OCI-LY7 (cell line): ENCODE data around the gene PLXDC1. TPM values are rescaled to one million over a fixed set of nuclear protein-coding genes. Genes with fewer than 3 reads are reported as not detected.

Source experiments
- BruUV-seq: library from RNA; stranded (reverse); fragments of 400-500 nt; replicated peaks from 2 replicates; lab custom pipeline; 2021; lab: Mats Ljungman, UMichigan
- CTCF ChIA-PET: fragments of 300-600 bp; sonication (Branson Sonifier 250); formaldehyde crosslinking; loops from one replicate; lab custom pipeline; 2022; ENCODE audit warnings: antibody characterized with exemption; ENCODE audit not compliant: unreplicated experiment; lab: Charles Lee
- POLR2A ChIA-PET: fragments of 300-600 bp; sonication (Branson Sonifier 250); formaldehyde crosslinking; loops from one replicate; lab custom pipeline; 2022; ENCODE audit warnings: antibody characterized with exemption; lab: Charles Lee
- DNase-seq: peaks from one replicate; pipeline ENCODE4 v3.0.0-alpha.2; 2015; ENCODE audit warnings: low spot score
- H2AFZ ChIP-seq: fragments of 200-600 bp; sonication (generic), shearing (Covaris generic); 2 replicates; pipeline ENCODE4 v1.6.1; 2014; ENCODE audit warnings: mild to moderate bottlenecking, antibody characterized with exemption, low read length, moderate library complexity
- H3K27ac ChIP-seq: fragments of 200-600 bp; sonication (generic); 2 replicates; pipeline ENCODE4 v1.5.1; 2014; ENCODE audit warnings: mixed run types, low read depth, mild to moderate bottlenecking, moderate library complexity, low read length, inconsistent platforms; ENCODE audit not compliant: poor library complexity, severe bottlenecking
- H3K36me3 ChIP-seq: fragments of 200-600 bp; sonication (generic); 2 replicates; pipeline ENCODE4 v1.6.1; 2014; ENCODE audit warnings: mild to moderate bottlenecking, antibody characterized with exemption, low read length, moderate library complexity, mixed read lengths; ENCODE audit not compliant: insufficient read depth
- H3K4me1 ChIP-seq: fragments of 200-600 bp; sonication (generic); 2 replicates; pipeline ENCODE4 v1.5.1; 2014; ENCODE audit warnings: mild to moderate bottlenecking, low read length; ENCODE audit not compliant: insufficient read depth, poor library complexity, severe bottlenecking
- H3K4me2 ChIP-seq: fragments of 200-600 bp; sonication (generic); 2 replicates; pipeline ENCODE4 v1.6.1; 2014; ENCODE audit warnings: mild to moderate bottlenecking, low read length
- H3K4me3 ChIP-seq: fragments of 200-600 bp; sonication (generic); 2 replicates; pipeline ENCODE4 v1.5.1; 2014; ENCODE audit warnings: mild to moderate bottlenecking, low read depth, low read length; ENCODE audit not compliant: poor library complexity, severe bottlenecking
- H3K79me2 ChIP-seq: fragments of 200-600 bp; sonication (generic); 2 replicates; pipeline ENCODE4 v1.6.1; 2016; ENCODE audit warnings: low read depth, mild to moderate bottlenecking, low read length, moderate library complexity, mixed read lengths; ENCODE audit not compliant: insufficient read depth
- H3K9me2 ChIP-seq: fragments of 200-600 bp; sonication (generic); 2 replicates; pipeline ENCODE4 v1.6.1; 2016; ENCODE audit warnings: mild to moderate bottlenecking, low read length, mixed read lengths; ENCODE audit not compliant: insufficient read depth
- H3K9me3 ChIP-seq: fragments of 200-600 bp; sonication (generic); 2 replicates; pipeline ENCODE4 v1.6.1; 2014; ENCODE audit warnings: mild to moderate bottlenecking, mixed run types, low read length, mixed read lengths
- H4K20me1 ChIP-seq: fragments of 200-600 bp; sonication (generic); 2 replicates; pipeline ENCODE4 v1.6.1; 2014; ENCODE audit warnings: mild to moderate bottlenecking, antibody characterized with exemption, low read length, moderate library complexity, mixed read lengths; ENCODE audit not compliant: insufficient read depth
- EZH2phosphoT487 ChIP-seq: fragments of 200-600 bp; sonication (generic); IDR thresholded peaks from 2 replicates; pipeline ENCODE4 v1.6.1; 2018; ENCODE audit warnings: low read depth, borderline replicate concordance, mild to moderate bottlenecking, mixed run types, antibody characterized with exemption, low read length, moderate library complexity, mixed read lengths
- intact Hi-C: fragments of 100-400 bp; cut with micrococcal nuclease; formaldehyde crosslinking; loops from one replicate; pipeline ENCODE4 v1.10.0; 2022; ENCODE audit not compliant: unreplicated experiment
- total RNA-seq, 2 experiments: library from RNA; depleted of rRNA in 1 of 2; stranded (reverse); fragments of >200 nt in 1 of 2; shearing (Covaris generic) in 1 of 2; gene quantifications; 2 replicates each; pipeline ENCODE4 v1.2.3, GENCODE V29; 2014 to 2022
- TF ChIP-seq, protein P1 (sequence below): fragments of 200-600 bp; sonication (generic); conservative IDR thresholded peaks from 2 replicates; pipeline ENCODE4 v1.5.1; 2014; ENCODE audit warnings: mild to moderate bottlenecking, antibody characterized with exemption, low read length, moderate library complexity, mixed read lengths

Gene PLXDC1
- total RNA-seq, 2 experiments from 2014 or later, result 0.13 to 0.67 TPM

DNA sequence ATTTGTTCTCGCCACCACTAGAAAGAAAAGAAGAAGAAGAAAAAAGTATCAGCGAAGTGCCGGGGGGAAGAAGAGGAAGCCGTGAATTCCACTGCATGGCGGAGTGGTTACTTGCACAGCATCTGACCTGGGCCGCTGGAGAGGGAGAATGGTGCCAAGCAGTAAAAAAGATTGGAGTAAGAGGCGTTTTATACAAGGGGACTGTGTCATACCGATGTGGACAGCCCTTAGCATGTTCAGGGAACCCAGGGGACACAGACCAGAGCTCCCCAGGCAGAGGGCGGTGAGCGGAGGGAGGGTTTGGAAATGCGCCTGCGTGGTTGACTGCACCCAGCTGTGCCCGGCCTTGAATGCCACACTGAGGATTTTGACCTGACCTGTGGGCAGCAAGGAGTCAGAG is 52.8 kb downstream of the PLXDC1 start:
- Histone ChIP-seq H3K9me2 (no peaks in the 10 kb centered on the region), H3K79me2 (no peaks in the 10 kb centered on the region), H3K4me3 (no peak overlapping the region), H3K9me3 (no peaks in the 10 kb centered on the region), H3K4me2 (peak overlapping the region; percentile 12; the same call in 1 of the 2 replicates), H3K36me3 (no peaks in the 10 kb centered on the region), H3K4me1 (peaks cover 64% of the 10 kb centered on the region), H4K20me1 (no peaks in the 10 kb centered on the region), H2AFZ (no peak overlapping the region), H3K27ac (no peak overlapping the region)
- CTCF ChIA-PET, result no interaction called here
- POLR2A ChIA-PET, result interaction anchor here (1.0 kb wide), 1 partner anchor 353 kb away, joined by 3 read pairs; the partner anchor contains the start of gene MED1
- TF ChIP-seq, protein P1, sequence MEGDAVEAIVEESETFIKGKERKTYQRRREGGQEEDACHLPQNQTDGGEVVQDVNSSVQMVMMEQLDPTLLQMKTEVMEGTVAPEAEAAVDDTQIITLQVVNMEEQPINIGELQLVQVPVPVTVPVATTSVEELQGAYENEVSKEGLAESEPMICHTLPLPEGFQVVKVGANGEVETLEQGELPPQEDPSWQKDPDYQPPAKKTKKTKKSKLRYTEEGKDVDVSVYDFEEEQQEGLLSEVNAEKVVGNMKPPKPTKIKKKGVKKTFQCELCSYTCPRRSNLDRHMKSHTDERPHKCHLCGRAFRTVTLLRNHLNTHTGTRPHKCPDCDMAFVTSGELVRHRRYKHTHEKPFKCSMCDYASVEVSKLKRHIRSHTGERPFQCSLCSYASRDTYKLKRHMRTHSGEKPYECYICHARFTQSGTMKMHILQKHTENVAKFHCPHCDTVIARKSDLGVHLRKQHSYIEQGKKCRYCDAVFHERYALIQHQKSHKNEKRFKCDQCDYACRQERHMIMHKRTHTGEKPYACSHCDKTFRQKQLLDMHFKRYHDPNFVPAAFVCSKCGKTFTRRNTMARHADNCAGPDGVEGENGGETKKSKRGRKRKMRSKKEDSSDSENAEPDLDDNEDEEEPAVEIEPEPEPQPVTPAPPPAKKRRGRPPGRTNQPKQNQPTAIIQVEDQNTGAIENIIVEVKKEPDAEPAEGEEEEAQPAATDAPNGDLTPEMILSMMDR, result no peak
- no peak for TF ChIP-seq EZH2phosphoT487
- intact Hi-C loops, result loop anchor here (10.0 kb wide), 1 partner anchor 56 kb away; the partner anchor contains the start of gene PLXDC1
- no TSS peak for BruUV-seq
- DNase-seq, result peak; percentile 29

DNA sequence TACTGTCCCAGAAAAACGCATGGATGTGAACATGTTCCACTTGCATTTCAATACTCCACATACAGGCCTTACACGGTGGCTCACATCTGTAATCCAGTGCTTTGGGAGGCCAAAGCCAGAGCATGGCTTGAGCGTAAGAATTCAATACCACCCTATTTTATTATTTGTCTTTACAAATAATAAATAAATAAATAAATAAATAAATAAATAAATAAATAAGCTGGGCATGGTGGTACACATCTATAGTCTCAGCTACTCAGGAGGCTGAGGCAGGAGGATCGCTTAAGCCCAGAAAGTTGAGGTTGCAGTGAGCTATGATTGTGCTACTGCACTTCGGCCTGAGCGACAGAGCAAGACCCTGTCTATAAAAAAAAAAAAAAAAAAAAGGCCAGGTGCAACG is 53.9 kb downstream of the PLXDC1 start:
- TF ChIP-seq EZH2phosphoT487, result no peak
- TF ChIP-seq, protein P1, result no peak
- H3K4me1 ChIP-seq, result peaks cover 65% of the 10 kb centered on the region
- no peak overlapping the region for H3K27ac ChIP-seq

DNA sequence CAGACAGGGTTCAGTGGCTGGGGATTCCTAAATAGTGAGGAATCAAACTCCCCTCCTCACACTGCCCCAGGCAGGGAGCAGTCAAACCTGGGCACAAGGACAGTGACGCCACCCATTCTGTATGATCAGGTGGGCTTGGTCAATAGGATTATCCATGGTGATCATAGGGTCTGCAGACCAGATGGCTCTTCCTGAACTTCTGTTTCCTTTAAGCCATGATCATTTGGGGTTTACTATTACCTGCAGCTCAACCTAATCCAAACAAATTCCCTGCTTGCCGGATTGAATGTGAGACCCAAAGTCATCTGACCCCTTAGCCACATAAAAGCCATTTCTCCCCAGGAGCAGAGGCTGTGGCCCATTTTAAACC is 54.3 kb downstream of the PLXDC1 start:
- intact Hi-C loops, result loop anchor here (10.0 kb wide), 1 partner anchor 58 kb away; the partner anchor contains the start of gene PLXDC1
- no TSS peak for BruUV-seq
- no peak overlapping the region for H3K27ac ChIP-seq
- H3K4me2 ChIP-seq, result 0 out of 2 replicates have a peak overlapping the region, but pooled peaks have one; percentile 5
- no peaks in the 10 kb centered on the region for H4K20me1 ChIP-seq
- no peaks in the 10 kb centered on the region for H3K9me2 ChIP-seq
- no peak overlapping the region for H3K4me3 ChIP-seq
- no peaks in the 10 kb centered on the region for H3K9me3 ChIP-seq
- no peak for TF ChIP-seq EZH2phosphoT487
- TF ChIP-seq, protein P1, result no peak
- peaks cover 65% of the 10 kb centered on the region for H3K4me1 ChIP-seq
- no peaks in the 10 kb centered on the region for H3K79me2 ChIP-seq
- CTCF ChIA-PET, result no interaction called here
- POLR2A ChIA-PET, result no interaction called here
- H3K36me3 ChIP-seq, result no peaks in the 10 kb centered on the region
- no peak overlapping the region for H2AFZ ChIP-seq
- no peak for DNase-seq

More for the DNA sequence above, 53.9 kb downstream of the PLXDC1 start:
- POLR2A ChIA-PET, result interaction anchor here (0.6 to 0.7 kb wide), 2 partner anchors 15 to 231 kb away, joined by 3 to 4 read pairs; no protein-coding TSS in a partner anchor
- Histone ChIP-seq H3K79me2 (no peaks in the 10 kb centered on the region), H4K20me1 (no peaks in the 10 kb centered on the region), H3K9me3 (no peaks in the 10 kb centered on the region), H3K4me2 (no peak overlapping the region), H2AFZ (no peak overlapping the region), H3K9me2 (no peaks in the 10 kb centered on the region), H3K36me3 (no peaks in the 10 kb centered on the region), H3K4me3 (no peak overlapping the region)
- no TSS peak for BruUV-seq
- intact Hi-C loops, result loop anchor here (10.0 kb wide), 1 partner anchor 57 kb away; the partner anchor contains the start of gene PLXDC1
- CTCF ChIA-PET, result no interaction called here
- DNase-seq, result no peak
